GM10266 (cell line): ENCODE results near the gene HIF3A.
"Not testable (repeated sequence)": the region's sequence is repeated elsewhere in the genome, so short reads cannot be mapped to it uniquely, and the experiment has no call there.

Experiments used
- DNase-seq: peaks from one replicate; pipeline ENCODE4 v3.0.0; 2012; ENCODE audit errors: extremely low spot score
- TF ChIP-seq, protein P1 (sequence below): IDR thresholded peaks from 2 replicates; pipeline ENCODE4 v1.5.1; 2012; ENCODE audit warnings: mild to moderate bottlenecking, low read depth; ENCODE audit not compliant: control insufficient read depth, insufficient read depth; ENCODE audit errors: missing control alignments

The HIF3A gene

GRCh38 chr19:46320559-46320958 is 23.7 kb downstream of the HIF3A start:
- TF ChIP-seq, protein P1, sequence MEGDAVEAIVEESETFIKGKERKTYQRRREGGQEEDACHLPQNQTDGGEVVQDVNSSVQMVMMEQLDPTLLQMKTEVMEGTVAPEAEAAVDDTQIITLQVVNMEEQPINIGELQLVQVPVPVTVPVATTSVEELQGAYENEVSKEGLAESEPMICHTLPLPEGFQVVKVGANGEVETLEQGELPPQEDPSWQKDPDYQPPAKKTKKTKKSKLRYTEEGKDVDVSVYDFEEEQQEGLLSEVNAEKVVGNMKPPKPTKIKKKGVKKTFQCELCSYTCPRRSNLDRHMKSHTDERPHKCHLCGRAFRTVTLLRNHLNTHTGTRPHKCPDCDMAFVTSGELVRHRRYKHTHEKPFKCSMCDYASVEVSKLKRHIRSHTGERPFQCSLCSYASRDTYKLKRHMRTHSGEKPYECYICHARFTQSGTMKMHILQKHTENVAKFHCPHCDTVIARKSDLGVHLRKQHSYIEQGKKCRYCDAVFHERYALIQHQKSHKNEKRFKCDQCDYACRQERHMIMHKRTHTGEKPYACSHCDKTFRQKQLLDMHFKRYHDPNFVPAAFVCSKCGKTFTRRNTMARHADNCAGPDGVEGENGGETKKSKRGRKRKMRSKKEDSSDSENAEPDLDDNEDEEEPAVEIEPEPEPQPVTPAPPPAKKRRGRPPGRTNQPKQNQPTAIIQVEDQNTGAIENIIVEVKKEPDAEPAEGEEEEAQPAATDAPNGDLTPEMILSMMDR, result no peak
- no peak for DNase-seq

DNA sequence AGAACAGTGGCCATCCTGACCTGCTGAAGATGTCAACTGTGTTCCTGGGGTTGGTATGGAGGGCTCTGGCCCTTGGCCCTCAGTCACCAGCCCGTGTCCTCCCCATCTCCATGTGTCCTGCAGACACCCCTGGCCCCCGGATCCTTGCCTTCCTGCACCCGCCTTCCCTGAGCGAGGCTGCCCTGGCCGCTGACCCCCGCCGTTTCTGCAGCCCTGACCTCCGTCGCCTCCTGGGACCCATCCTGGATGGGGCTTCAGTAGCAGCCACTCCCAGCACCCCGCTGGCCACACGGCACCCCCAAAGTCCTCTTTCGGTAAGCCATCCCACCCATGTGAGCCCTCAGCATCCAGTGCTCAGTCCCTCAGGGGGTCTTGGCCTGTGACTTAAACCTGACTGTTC is 24.8 kb downstream of the HIF3A start:
- DNase-seq, result no peak

GRCh38 chr19:46323227-46323626 is 26.4 kb downstream of the HIF3A start:
- DNase-seq, result not testable (repeated sequence)

More for the DNA sequence above, 24.8 kb downstream of the HIF3A start:
- TF ChIP-seq, protein P1, result no peak

DNA sequence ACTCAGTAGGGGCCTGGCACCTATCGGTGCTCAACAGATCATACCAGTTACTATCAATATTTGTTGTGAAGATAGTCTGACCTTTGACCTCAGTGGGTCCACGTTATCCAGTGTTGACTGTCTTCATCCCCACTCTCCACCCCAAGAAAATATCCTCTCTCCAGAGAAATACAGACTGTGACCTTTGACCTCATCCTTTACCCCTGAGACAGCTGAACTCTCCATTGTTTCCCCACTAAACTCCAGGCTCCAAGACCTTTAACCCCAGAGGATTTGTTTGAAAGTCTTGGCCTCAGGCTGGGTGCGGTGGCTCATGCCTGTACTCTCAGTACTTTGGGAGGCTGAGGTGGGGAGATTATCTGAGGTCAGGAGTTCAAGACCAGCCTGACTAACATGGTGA is 27.4 kb downstream of the HIF3A start:
- no peak for DNase-seq
- TF ChIP-seq, protein P1, result no peak

- TF ChIP-seq, protein P1, result no peak
- DNase-seq, result no peak
Measured at GRCh38 chr19:46326608-46327007, 29.8 kb downstream of the HIF3A start.

GRCh38 chr19:46328079-46328478 is 31.2 kb downstream of the HIF3A start:
- DNase-seq, result no peak
- TF ChIP-seq, protein P1, result no peak

GRCh38 chr19:46330319-46330918 is 33.6 kb downstream of the HIF3A start:
- TF ChIP-seq, protein P1, result no peak
- DNase-seq, result no peak

DNA sequence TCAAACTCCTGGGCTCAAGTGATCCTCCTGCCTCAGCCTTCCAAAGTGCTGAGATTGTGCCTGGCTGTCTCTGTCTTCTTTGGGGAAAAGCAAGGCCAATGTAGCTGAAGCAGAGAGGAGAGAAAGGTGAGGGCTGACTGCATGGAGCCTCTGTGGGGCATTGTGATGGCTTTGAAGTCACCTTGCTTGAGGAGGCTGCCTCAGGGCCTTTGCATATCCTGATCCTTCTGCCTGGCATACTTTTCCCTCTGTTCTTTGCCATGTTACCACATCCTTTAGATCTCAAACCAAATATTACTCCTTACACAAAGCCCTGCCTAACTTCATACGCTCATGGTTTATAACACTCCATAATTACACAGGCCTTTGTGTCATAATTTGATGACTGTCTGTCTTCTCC is 40.6 kb downstream of the HIF3A start:
- TF ChIP-seq, protein P1, result no peak

More for the DNA sequence above, 40.6 kb downstream of the HIF3A start:
- DNase-seq, result no peak
